Kidney capillary endothelial cell (primary cell): ENCODE results near the gene UBTF.

Experiments used
- DNase-seq: peaks from one replicate; pipeline ENCODE4 v3.0.0-alpha.2; 2018; ENCODE audit warnings: low spot score

UBTF gene

DNA sequence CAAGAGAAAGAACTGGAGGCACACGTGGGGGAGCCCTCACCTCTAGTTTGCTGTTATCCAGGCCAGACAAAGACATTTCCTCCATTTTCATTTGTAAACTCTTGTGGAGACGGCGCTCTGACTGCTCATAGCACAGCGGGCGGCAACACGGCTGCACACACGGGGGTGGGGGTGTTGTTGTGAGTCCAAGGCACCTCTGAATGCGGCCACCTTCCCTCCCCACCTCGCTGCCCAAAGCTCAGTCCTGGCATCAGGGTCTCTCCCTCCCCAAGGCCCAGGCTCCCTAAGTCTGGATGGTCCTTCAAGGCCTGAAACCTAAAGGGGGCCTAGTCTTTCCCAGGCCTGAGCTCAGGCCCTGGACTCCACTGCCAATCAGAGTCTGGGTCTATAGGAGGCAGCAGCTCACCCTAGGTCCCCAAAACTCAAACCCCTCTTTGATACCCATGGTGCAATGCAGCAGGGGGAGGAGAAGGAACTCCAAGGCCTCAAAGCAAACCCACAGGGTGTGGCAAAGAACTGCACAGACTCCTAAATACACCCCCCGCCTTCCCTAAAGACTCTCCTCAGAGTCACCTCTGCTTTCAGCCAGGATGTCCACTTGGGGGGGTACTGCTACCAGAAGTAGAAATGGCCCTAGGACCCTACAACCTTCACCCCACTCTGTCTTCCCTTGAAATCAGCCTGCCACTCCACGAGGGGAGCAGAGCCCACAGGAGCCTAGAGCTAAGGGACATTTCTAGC lies 21.3 kb downstream of the UBTF start:
- no peak for DNase-seq

DNA sequence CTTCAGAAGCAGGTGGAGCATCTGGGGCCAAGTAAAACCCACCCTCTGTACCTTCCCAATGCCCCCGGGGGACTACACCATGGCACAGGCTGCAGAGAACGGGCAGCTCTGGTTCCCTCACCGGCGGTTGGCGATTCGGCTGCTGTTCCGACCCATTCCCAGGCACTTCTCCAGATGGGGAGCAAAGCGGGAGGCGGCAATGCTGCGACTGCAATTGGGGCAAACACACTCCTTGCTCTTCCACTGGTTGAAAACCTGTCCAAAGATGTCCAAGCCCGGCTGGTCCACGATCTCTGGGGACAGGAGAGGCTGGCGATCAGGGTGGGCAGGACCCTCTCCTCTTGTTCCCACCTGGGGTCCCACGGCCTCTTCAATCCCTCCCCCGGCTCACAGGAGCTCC lies 22.4 kb downstream of the UBTF start:
- DNase-seq, result no peak

DNA sequence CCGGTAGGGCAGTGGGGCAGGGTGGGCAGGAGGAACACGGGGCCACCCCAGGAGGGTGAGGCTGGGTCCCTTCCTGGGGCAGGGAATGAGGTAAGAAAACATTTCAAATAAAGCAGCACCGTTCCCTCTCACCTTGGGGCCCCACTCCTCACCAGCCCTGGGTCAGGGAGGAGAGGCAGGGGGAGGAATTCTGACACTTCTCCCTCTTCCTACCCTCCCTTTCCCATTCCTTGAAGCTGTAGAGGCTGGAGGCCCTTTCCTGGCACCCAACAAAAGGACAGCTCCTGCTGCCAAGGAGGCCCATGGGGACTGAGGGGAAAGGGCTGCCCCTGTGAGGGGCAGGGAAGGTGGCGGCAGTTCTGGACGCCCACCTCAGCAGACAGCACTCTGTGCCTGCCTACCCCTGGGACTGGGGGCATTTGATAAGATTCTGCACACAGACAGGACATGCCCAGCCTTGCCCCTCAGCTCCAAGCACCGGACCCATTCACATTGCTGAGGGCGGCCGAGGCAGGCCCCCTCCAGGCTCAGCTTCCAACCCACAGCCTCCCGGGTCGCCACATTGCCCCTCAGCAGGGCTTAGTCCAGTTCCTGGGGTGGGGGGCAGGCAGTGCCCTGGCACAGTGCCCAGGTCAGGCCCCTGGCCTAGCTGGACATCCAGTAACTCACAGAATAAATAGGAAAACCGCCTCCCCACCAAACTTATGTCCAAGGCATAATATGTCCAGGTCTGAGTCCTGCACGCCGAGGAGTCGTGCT lies 26.0 kb downstream of the UBTF start:
- no peak for DNase-seq

GRCh38 chr17:44192750-44193149 lies 26.7 kb downstream of the UBTF start:
- no peak for DNase-seq

- DNase-seq, result no peak
Observed at GRCh38 chr17:44191941-44192496, 27.5 kb downstream of the UBTF start.

GRCh38 chr17:44191369-44191768 lies 28.1 kb downstream of the UBTF start:
- no peak for DNase-seq

- no peak for DNase-seq
Observed at GRCh38 chr17:44190481-44190880, 29.0 kb downstream of the UBTF start.

DNA sequence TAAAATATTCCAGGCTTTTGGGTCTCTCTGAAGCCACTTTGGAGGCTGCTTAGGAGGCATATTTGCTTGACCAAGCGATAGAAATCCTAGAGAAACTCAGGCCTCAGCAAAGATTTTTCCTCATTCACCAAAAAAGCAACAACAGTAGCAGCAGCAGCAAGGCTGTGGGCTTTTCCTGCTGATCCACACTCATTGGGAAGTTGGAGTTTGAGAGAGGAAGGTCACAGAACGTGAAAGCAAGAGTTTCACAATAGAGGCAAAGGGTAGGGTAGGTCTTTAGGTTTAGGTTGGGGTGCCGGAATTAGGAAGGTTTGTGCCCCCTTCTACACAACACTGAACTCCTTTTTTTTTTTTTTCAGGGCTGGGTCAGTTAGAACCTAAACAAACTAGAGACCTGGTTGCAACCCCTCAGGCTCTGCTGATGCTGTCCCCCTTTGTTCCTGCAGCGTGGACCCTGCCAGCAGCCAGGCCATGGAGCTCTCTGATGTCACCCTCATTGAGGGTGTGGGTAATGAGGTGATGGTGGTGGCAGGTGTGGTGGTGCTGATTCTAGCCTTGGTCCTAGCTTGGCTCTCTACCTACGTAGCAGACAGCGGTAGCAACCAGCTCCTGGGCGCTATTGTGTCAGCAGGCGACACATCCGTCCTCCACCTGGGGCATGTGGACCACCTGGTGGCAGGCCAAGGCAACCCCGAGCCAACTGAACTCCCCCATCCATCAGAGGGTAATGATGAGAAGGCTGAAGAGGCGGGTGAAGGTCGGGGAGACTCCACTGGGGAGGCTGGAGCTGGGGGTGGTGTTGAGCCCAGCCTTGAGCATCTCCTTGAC lies 30.7 kb downstream of the UBTF start:
- no peak for DNase-seq

- no peak for DNase-seq
Observed at GRCh38 chr17:44187131-44187899, 32.2 kb downstream of the UBTF start.

DNA sequence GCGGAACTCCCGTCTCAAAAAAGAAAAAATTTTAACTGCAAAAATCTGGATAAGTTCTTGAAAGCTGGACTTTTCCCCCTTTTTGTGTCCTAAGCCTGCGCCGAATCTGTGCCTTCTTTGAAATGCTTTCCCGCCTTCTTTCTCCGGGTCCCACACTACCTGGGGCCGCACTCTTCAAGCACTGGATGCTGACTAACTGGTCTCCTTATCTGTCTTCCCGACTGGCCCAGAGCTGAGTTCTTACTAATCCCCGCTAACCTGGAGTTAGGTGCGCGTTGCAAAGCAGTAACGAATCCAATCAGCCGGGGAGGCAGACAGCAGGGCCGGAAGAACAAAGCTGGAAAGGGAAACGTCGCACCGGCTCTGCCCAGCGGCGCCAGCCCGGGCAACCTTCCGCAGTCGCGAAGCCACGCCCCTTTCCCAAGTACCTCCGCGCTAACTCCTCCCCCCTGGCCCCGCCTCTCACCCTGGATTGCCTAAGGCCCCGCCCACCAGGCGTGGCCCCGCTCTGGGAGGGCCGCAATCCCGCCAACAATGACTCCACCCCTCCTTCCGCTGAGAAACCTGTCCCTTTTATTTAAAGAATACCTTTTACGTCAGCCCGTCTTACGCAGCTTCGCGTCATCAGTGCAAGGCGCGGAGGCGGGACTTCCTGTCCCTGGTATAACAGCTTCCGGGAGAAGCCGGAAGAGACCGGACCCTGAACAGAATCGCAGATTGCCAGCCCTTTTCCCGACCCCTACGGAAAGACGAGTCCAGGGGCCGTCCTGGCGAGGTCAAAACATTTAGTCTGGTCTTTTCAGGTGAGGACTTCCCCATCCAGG lies 33.0 kb downstream of the UBTF start, which contains the start of gene TMUB2:
Gene TMUB2 (plus strand): TSS at position 666 of the 824 bp plus-strand sequence. CDS start 737 bp downstream, outside the sequence.
- DNase-seq, result peak; percentile 100

GRCh38 chr17:44184212-44184810 lies 35.2 kb downstream of the UBTF start:
- DNase-seq, result no peak

GRCh38 chr17:44183024-44183423 lies 36.5 kb downstream of the UBTF start:
- DNase-seq, result no peak

GRCh38 chr17:44178133-44178532 lies 41.3 kb downstream of the UBTF start:
- DNase-seq, result no peak

- no peak for DNase-seq
Observed at GRCh38 chr17:44177640-44178039, 41.8 kb downstream of the UBTF start.

GRCh38 chr17:44176671-44177501 lies 42.6 kb downstream of the UBTF start:
- DNase-seq, result no peak

DNA sequence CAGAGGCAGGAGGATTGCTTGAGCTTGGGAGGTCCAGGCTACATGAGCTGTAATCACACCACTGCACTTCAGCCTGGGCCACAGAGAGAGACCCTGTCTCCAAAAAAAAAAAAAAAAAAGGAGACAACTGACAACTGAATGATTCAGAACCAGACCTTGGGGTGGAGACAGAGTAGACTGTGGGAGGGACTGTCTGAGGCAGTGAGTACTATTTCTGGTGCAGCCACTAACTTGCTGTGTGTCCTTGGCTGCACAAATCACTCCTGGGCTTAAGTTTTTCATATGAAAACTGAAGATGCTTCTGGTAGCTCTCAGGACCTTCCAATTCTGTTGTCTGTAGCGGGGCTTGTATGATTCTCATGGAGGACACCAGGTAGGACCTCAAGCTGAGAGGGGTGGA lies 43.2 kb downstream of the UBTF start:
- no peak for DNase-seq

DNA sequence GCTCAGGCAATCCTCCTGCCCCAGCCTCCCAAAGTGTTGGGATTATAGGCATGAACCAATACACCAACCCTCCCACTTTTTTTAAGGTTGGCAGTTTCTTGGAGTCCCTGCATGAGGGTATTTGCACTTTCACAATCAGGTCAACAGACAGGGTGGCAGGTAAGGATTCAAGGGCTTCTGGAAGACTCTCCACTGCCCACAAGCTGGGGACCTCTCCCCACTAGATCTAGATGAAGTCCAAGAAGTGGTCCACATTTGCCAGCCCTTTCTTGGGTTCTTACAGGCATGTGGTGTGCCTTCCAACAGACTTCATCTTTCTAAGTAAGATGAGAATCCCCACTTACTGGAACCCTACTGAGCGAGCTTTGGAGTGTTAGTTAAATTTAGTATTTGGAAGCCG lies 45.0 kb downstream of the UBTF start:
- DNase-seq, result no peak

- DNase-seq, result no peak
Observed at GRCh38 chr17:44171931-44172455, 47.5 kb downstream of the UBTF start.
